Panc1 (cell line): Measurements from ENCODE around the gene TMEM87A. TPM values are rescaled to one million over a fixed set of nuclear protein-coding genes. Genes with fewer than 3 reads are reported as not detected.

ENCODE experiments used
- ATAC-seq: fragments of 200-7000 bp; cut with Tn5 transposase; 2 replicates; pipeline ENCODE4 v1.9.1; 2020; ENCODE audit warnings: mild to moderate bottlenecking, moderate library complexity
- BruUV-seq: library from RNA; stranded (reverse); fragments of 400-500 nt; replicated peaks from 2 replicates; lab custom pipeline; 2021; lab: Mats Ljungman, UMichigan
- CTCF ChIA-PET: fragments of 300-600 bp; sonication (Branson Sonifier 250); formaldehyde crosslinking; loops from one replicate; lab custom pipeline; 2022; ENCODE audit warnings: antibody characterized with exemption; lab: Charles Lee
- POLR2A ChIA-PET: fragments of 300-600 bp; sonication (Branson Sonifier 250); formaldehyde crosslinking; loops from one replicate; lab custom pipeline; 2022; ENCODE audit warnings: antibody characterized with exemption; lab: Charles Lee
- DNase-seq: peaks from one replicate; pipeline ENCODE4 v3.0.0-alpha.2; 2010; ENCODE audit warnings: low read depth, low spot score
- H3K27ac ChIP-seq: 2 replicates; pipeline ENCODE4 v1.5.1; 2011; ENCODE audit warnings: mild to moderate bottlenecking, low read length, inconsistent platforms
- H3K27me3 ChIP-seq: fragments of 200-500 bp; sonication (Bioruptor generic); 2 replicates; pipeline ENCODE4 v1.6.0; 2014; ENCODE audit warnings: low read length, inconsistent platforms; ENCODE audit not compliant: control insufficient read depth, insufficient read depth
- H3K36me3 ChIP-seq: fragments of 200-500 bp; sonication (Bioruptor generic); 2 replicates; pipeline ENCODE4 v1.5.1; 2014; ENCODE audit warnings: inconsistent platforms, mild to moderate bottlenecking, low read length, moderate library complexity; ENCODE audit not compliant: control insufficient read depth, insufficient read depth
- H3K4me1 ChIP-seq: 2 replicates; pipeline ENCODE4 v1.5.1; 2011; ENCODE audit warnings: inconsistent platforms, mild to moderate bottlenecking, low read length, moderate library complexity; ENCODE audit not compliant: control insufficient read depth, insufficient read depth
- H3K4me3 ChIP-seq, 2 experiments: 2 replicates each; pipeline ENCODE4 v1.5.1; 2011 to 2012; ENCODE audit warnings: low read depth in 2 of 2, low read length in 2 of 2, mild to moderate bottlenecking in 2 of 2, inconsistent platforms in 1 of 2, moderate library complexity in 1 of 2
- H3K9me3 ChIP-seq: fragments of 200-500 bp; sonication (Bioruptor generic); 2 replicates; pipeline ENCODE4 v1.5.1; 2014; ENCODE audit warnings: low read depth, mild to moderate bottlenecking, inconsistent platforms, low read length, moderate library complexity; ENCODE audit not compliant: control insufficient read depth, insufficient read depth
- POLR2AphosphoS5 ChIP-seq: IDR thresholded peaks from 2 replicates; pipeline ENCODE4 v1.6.1; 2012; ENCODE audit warnings: mild to moderate bottlenecking, low read depth, low read length, moderate library complexity
- SIN3A ChIP-seq: IDR thresholded peaks from 2 replicates; pipeline ENCODE4 v1.6.1; 2012; ENCODE audit warnings: low read depth, mild to moderate bottlenecking, low read length, moderate library complexity, borderline replicate concordance; ENCODE audit not compliant: insufficient read depth
- TCF7L2 ChIP-seq: IDR thresholded peaks from 2 replicates; pipeline ENCODE4 v1.6.1; 2011; ENCODE audit warnings: mild to moderate bottlenecking, low read depth, low read length, inconsistent platforms
- in situ Hi-C: cut with HindIII; loops from 2 replicates; pipeline ENCODE4 v1.10.0; 2016; ENCODE audit warnings: low sequenced_read_pairs, low pct_unique_long_range_greater_than_20kb
- intact Hi-C: fragments of 100-400 bp; cut with micrococcal nuclease; formaldehyde crosslinking; loops from one replicate; pipeline ENCODE4 v1.10.0; 2022; ENCODE audit not compliant: unreplicated experiment
- total RNA-seq: library from RNA; stranded (reverse); gene quantifications from one replicate; pipeline ENCODE4 v1.2.1, GENCODE V29; 2021; ENCODE audit not compliant: unreplicated experiment
- TF ChIP-seq, protein P1 (sequence below): fragments of 450-650 bp; IDR thresholded peaks from 2 replicates; pipeline ENCODE4 v1.5.1; 2017; ENCODE audit warnings: mild to moderate bottlenecking
- TF ChIP-seq, protein P2 (sequence below), 2 experiments: IDR thresholded peaks; 2 replicates each; pipeline ENCODE4 v1.6.1; 2011 to 2012; ENCODE audit warnings: low read depth in 2 of 2, control low read depth in 1 of 2, low read length in 1 of 2, mild to moderate bottlenecking in 1 of 2, moderate library complexity in 1 of 2; ENCODE audit not compliant: insufficient read depth in 1 of 2

Gene TMEM87A
- total RNA-seq, 1 experiment from 2014 or later = 49.6 TPM

- TF ChIP-seq TCF7L2 = no peak
- no peak for TF ChIP-seq POLR2AphosphoS5
- no peak for TF ChIP-seq SIN3A
- TF ChIP-seq, protein P1, sequence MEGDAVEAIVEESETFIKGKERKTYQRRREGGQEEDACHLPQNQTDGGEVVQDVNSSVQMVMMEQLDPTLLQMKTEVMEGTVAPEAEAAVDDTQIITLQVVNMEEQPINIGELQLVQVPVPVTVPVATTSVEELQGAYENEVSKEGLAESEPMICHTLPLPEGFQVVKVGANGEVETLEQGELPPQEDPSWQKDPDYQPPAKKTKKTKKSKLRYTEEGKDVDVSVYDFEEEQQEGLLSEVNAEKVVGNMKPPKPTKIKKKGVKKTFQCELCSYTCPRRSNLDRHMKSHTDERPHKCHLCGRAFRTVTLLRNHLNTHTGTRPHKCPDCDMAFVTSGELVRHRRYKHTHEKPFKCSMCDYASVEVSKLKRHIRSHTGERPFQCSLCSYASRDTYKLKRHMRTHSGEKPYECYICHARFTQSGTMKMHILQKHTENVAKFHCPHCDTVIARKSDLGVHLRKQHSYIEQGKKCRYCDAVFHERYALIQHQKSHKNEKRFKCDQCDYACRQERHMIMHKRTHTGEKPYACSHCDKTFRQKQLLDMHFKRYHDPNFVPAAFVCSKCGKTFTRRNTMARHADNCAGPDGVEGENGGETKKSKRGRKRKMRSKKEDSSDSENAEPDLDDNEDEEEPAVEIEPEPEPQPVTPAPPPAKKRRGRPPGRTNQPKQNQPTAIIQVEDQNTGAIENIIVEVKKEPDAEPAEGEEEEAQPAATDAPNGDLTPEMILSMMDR = no peak
- TF ChIP-seq, protein P2, sequence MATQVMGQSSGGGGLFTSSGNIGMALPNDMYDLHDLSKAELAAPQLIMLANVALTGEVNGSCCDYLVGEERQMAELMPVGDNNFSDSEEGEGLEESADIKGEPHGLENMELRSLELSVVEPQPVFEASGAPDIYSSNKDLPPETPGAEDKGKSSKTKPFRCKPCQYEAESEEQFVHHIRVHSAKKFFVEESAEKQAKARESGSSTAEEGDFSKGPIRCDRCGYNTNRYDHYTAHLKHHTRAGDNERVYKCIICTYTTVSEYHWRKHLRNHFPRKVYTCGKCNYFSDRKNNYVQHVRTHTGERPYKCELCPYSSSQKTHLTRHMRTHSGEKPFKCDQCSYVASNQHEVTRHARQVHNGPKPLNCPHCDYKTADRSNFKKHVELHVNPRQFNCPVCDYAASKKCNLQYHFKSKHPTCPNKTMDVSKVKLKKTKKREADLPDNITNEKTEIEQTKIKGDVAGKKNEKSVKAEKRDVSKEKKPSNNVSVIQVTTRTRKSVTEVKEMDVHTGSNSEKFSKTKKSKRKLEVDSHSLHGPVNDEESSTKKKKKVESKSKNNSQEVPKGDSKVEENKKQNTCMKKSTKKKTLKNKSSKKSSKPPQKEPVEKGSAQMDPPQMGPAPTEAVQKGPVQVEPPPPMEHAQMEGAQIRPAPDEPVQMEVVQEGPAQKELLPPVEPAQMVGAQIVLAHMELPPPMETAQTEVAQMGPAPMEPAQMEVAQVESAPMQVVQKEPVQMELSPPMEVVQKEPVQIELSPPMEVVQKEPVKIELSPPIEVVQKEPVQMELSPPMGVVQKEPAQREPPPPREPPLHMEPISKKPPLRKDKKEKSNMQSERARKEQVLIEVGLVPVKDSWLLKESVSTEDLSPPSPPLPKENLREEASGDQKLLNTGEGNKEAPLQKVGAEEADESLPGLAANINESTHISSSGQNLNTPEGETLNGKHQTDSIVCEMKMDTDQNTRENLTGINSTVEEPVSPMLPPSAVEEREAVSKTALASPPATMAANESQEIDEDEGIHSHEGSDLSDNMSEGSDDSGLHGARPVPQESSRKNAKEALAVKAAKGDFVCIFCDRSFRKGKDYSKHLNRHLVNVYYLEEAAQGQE (IDR thresholded peaks at IDR 0.05; ENCODE audit: insufficient read depth in 1 of 2, low read depth in 2 of 2, low read length in 1 of 2) = no peak
- Histone ChIP-seq H3K9me3 (no peaks in the 10 kb centered on the region), H3K4me1 (no peaks in the 10 kb centered on the region), H3K36me3 (peaks cover 22% of the 10 kb centered on the region), H3K4me3 (no peak overlapping the region), H3K27me3 (no peaks in the 10 kb centered on the region), H3K27ac (no peak overlapping the region)
- intact Hi-C loops = no loop called here
- ATAC-seq (no peak), DNase-seq (no peak)
- POLR2A ChIA-PET = no interaction called here
- in situ Hi-C loops = no loop called here
- CTCF ChIA-PET = no interaction called here
- no TSS peak for BruUV-seq
Measured at GRCh38 chr15:42185801-42186200, 87.4 kb downstream of the TMEM87A start.

DNA sequence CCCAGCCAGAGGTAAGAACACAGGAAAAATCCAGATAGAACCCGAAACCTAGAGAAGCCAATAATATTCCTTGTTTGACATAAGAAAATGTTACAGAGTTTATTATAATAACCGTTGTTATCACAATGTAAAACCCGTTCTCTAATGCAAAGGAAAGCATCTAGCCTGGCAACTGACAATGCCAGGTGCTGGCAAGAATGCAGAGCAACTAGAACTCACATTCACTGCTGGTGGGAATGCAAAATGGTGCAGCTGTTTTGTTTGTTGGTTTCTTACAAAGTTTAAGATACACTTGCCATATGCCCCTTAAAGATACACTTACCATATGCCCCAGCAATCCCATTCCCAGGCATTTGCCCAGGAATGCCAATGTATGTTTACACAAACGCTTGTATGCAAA is 88.5 kb downstream of the TMEM87A start:
- TF ChIP-seq TCF7L2 (no peak), SIN3A (no peak), POLR2AphosphoS5 (no peak)
- TF ChIP-seq, protein P1 = no peak
- no peaks in the 10 kb centered on the region for H3K4me1 ChIP-seq
- no peaks in the 10 kb centered on the region for H3K27me3 ChIP-seq
- CTCF ChIA-PET = no interaction called here
- H3K4me3 ChIP-seq = no peak overlapping the region
- BruUV-seq = no TSS peak
- ATAC-seq = no peak
- DNase-seq = no peak
- no peaks in the 10 kb centered on the region for H3K9me3 ChIP-seq
- H3K36me3 ChIP-seq = peaks cover 22% of the 10 kb centered on the region
- POLR2A ChIA-PET = no interaction called here
- H3K27ac ChIP-seq = no peak overlapping the region
- in situ Hi-C loops (no loop called here), intact Hi-C loops (no loop called here)
